Epidermal melanocyte (primary cell): Measurements from ENCODE around the gene DAO.

Experiments
- DNase-seq: peaks from one replicate; pipeline ENCODE4 v3.0.0; 2011; ENCODE audit warnings: low spot score; ENCODE audit not compliant: insufficient read length

Gene DAO

DNA sequence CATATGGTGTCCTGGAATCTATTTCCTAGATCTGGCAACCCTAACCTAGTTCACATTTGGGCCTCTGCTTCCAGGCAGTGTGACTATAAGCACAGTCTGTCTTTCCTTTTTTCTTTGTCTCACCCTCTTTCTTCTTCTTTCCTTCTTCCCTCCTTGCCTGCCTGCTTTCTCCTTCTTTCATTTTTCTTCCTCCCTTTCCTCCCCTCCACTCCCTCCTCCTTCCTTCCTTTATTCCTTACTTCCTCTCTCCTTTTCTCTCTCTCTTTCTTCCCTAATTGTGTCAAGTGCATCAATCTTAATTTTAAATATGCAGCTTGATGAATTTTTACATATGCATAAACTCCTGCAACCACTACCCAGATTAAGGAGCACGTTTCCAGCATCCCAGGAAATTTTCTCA, 4.6 kb upstream of the DAO start:
- no peak for DNase-seq

DNA sequence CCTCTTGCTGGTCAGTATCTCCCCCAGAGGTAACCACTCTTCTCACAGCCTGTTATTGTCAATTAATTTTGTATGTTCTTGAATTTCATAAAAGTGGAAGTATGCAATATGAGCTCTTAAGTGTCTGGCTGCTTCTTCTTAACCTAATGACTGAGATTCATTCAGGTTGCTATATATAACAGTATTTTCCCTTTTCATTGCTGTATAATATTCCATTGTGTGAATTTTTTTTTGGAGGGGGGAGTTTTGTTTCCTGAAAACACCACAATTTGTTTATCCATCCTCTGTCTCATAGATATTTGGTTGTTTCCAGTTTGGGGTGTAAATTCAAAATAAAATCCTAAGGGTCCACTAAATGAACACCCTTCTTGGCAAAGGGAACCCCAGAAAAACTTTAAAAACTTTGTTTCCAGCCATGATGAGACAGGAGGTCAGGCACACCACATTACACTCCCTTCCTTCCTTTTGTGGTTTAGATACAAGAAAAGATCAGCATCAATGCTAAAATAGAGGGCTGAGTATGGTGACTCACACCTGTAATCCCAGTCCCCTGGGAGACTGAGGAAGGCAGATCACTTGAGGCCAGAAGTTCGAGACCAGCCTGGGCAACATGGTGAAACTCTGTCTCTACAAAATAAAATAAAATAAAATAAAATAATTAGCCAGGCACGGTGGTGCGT, 4.1 kb upstream of the DAO start:
- no peak for DNase-seq

DNA sequence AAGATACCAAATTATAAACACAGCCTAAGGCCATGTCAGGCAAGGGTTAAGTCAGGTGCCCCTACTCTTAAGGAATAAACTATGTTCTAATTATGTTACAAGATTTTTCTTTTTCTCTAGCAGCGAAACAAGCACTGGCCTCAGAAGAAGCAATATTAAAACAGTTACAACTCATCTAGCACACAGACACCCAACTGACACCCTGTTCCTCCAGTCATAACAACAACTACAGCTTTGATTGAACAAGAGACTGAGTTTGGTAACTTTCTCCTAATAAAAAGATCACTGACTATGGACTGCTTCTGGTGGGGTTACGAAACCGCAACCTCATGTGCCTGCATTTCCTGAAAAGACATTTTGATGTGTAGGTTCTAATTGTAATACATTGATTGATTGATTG, 3.3 kb upstream of the DAO start:
- no peak for DNase-seq

DNA sequence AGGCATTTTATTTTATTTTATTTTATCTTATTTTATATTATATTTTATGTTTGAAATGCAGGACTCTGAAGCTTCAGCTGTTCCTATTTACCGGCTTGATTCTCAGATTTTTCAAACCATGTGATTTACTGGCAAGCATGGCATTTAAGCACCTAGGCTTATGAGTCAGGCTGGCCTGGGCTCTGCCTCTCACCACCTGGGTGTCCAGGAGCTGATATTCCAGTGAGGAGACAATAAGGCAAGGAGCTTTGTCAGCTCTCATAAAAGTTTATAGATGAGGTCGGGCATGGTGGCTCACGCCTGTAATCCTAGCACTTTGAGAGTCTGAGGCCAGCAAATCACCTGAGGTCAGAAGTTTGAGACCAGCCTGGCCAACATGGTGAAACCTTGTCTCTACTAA, 2.1 kb downstream of the DAO start:
- no peak for DNase-seq

DNA sequence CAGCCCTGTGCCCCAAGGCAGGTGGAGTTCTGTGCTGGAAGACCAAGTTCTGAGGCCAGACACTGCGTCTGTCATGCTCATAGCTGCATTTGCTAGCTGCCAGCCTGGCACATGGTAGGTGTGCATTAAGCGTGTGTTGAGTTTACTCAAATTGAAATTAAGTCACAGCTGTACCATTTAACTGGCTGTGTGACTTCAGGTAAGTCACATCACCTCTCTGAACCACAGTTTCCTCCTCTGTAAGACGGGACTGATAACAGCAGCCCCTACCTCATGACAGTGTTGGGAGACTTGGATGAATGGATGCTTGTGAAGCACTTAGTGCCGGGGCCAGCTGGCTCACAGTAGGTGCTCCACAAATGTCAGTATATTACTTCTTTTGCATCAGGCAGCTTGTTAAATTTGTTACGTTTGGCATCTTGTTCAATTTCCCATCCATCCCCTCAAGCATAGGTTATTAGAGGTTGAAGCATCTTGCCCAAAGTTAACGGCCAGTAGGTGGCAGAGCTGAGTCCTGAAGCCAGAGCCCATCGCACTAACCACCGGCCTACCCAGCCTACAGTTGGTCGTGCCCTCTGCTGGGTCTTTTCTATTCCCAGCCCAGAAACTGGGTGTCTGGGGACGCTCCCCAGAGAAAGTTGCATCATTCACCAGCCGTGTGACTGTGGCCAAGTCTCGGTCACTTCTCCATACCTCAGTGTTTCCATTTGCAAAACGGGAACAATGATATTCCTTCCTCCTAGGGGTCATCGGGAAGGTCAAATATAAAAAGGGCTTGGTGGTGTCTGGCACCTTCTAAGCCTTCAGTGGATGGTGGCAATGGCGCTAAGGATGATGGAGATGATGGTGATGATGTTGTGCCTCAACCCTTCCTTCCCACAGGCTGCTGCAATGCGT, 4.5 kb downstream of the DAO start:
- no peak for DNase-seq

DNA sequence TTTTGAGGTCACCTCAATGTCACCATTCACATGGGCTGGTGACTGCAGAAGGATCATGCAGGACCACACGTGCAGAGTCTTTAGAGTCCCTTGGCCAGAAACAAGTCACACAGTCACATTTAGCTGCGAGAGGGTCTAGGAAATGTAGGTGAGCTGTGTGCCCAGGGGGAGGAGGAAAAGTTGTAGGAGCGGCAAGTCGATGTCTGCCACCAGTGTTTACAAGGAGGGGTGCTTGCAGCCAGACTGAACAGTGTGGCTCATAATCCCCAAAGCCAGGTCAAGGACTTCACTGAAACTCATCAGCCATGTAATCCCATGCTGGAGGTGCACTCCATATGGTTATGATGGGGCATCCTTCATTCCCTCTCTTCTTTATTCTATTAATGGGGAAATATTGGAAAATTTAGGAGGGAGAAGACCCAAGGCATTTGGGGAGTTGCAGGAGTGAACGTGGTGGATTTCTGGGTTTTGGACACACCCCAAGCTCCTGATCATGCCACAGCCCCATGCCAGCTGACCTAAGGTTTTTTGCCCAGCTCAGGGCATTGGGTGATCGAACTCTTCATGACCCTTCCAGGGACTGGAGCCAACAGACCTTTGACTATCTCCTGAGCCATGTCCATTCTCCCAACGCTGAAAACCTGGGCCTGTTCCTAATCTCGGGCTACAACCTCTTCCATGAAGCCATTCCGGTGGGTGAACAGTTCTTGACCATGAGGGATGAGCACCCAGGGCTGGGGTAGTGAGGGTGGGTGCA, 7.2 kb downstream of the DAO start:
- DNase-seq, result no peak

DNA sequence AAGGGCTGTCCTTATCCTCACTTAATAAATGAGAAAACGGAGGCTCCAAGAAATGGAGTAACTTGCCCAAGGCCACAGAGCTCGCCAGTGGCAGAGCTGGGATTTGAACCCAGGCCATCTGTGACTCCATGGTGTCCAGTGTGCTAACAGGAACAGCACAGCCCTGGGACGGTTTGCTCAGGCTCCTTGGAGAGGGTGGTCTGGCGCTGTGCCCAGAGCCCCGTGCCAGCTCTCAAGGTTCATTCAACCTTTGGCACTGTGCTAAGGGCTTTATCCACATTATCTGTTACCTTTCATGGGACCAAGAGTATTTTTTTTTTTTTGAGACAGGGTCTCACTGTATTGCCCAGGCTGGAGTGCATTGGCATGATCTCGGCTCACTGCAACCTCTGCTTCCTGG, 8.1 kb downstream of the DAO start:
- no peak for DNase-seq

DNA sequence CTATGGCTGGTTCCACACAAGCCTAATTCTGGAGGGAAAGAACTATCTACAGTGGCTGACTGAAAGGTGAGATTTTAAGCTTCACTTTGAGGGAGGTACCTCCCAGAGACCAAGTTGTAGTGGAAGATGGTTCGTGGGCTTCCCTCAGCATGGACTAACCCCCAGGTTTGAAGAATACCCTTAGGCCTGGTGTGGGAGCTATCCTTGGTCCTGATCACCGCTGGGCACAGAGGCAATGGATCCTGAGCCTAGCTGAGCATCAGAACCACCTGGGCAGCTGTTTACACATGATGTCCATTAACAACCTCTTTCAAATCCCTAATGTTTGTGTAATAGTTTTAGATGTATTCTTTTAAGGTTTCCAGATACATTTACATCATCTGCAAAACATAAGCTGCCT, 10.3 kb downstream of the DAO start:
- DNase-seq, result no peak

DNA sequence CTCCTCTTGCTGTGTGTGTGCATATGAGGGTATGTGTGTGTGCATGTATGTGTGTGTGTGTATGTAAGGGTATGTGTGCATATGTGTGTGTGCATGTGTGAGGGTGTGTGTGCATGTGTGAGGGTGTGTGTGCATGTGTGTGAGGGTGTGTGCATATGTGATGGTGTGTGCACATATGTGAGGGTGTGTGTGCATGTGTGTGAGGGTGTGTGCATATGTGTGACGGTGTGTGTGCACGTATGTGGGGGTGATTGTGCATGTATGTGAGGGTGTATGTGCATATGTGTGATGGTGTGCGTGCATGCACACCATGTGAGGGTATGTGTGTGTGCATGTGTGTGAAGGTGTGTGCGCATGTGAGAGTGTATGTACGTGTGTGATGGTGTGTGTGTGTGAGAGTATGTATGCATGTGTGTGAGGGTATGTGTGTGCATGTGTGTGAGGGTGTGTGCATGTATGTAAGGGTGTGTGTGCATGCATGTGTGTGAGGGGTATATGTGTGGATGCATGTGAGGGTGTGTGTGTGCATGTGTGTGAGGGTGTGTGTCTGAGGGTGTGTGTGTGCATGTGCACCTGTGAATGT, 15.4 kb downstream of the DAO start:
- no peak for DNase-seq

DNA sequence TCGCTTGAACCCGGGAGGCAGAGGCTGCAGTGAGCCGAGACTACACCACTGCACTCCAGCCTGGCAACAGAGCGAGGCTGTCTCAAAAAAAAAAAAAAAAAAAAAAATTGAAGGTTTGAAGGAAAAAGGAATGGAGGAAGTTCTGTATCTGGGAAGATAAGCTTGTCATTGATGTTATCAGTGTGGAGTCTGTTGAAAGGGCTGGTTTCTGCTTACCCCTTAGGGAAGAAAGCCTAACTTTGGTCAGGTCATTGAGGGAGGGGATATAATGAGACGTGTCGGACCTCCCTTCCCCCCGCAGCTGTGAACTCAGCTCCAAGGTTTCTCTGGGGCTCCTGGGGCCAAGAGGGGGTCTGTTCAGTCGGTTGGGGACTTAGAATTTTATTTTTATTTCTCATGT, 16.4 kb downstream of the DAO start:
- no peak for DNase-seq

DNA sequence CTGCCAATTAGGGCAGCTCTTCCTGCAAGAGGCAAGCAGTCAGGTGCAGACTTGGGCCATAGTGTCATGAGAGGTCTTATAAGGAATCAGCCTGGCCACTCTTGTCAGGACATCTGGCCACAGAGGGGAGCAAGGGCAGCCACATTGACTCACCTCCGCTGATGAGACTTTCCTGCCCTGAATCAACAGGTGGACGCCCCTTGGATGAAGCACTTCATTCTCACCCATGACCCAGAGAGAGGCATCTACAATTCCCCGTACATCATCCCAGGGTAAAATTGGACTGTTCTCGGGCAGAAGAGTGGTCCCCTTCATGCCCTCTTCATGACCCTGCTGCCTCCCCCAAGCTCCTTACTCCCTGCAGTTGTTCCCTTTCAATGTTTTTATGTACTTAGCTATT, 16.9 kb downstream of the DAO start:
- DNase-seq, result no peak

DNA sequence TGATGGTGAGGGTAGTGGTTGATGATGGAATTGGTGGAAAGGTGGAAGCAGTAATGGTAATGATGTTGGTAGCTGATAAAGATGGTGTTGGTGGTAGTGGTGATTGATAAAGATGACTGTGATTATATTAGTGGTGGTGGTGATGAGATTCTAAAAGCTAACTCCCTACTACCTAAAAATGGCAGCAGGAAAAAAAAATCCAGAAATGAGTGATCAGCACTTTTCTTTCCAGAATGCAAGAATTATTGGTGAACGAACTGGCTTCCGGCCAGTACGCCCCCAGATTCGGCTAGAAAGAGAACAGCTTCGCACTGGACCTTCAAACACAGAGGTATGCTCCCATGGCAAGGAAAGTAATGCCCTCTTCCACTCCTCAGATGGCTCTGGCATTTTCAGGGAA, 19.3 kb downstream of the DAO start:
- no peak for DNase-seq

DNA sequence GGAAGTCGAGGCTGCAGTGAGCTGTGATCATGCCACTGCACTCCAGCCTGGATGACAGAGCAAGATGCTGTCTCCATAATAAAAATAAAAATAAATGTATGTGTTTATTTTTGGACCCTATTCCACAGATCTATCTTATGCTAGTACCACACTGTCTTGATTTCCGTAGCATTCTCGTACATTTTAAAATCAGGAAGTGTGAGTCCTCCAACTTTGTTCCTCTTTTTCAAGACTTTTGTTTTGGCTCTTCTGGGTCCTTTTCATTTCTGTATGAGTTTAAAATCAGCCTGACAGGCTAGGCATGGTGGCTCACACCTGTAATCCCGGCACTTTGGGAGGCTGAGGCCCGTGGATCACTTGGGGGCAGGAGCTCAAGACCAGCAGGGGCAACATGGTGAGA, 25.8 kb downstream of the DAO start:
- no peak for DNase-seq

DNA sequence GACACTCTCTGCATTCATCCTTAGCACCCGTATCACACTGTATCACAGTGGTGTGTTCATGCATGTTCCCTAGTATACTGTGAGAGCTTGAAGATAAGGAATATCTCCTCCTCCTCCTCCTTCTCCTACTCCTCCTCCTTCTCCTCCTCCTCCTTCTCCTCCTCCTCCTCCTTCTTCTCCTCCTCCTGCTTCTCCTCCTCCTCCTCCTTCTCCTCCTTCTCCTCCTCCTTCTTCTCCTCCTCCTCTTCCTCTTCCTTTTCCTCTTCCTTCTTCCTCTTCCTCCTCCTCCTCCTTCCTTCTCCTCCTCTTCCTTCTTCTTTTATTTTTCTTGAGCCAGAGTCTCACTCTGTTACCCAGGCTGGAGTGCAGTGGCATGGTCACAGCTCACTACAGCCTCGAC, 27.1 kb downstream of the DAO start:
- DNase-seq, result no peak

DNA sequence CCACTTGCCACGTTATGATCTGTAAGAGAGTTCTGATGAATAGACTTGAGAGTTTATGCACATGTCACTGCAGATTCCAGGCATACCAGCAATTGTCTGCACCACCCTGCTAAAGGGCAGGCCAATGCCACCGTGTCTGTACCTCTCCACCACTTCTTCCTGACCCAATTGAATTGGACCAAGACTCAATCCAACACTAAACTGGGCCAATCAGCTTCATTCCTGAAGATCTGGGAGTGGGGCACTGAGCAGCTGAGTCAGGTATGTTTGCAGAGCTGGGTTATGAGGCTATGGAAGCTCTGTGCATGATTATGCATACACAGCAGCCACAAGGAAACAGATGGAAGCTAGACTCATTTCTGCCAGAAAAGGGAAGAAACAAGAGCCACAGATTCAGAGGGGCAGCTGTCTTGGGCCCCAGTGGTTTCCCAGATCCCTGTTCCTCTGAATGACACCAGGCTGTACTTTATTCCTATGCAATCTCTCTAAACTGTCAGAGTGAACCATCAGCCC, 28.0 kb downstream of the DAO start:
- no peak for DNase-seq

DNA sequence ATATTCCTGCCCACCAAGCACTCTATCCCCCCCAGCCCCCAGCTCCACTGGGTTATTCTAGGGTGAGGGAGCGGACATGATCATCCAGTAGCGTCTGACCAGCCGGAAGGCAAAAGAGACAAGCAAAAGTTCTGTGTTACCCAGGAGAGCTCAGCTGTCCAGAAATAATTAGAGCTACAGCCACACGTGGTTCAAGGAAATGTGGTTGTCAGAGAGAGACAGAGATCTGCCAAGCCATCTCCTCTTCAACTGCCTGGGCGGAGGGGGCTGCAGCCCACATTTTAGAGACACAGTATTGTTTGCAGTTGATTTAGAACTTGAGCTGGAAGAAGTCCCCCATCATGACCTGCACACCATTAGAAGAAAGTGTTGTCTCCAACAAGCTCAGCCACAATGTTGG, 30.4 kb downstream of the DAO start:
- DNase-seq, result no peak

DNA sequence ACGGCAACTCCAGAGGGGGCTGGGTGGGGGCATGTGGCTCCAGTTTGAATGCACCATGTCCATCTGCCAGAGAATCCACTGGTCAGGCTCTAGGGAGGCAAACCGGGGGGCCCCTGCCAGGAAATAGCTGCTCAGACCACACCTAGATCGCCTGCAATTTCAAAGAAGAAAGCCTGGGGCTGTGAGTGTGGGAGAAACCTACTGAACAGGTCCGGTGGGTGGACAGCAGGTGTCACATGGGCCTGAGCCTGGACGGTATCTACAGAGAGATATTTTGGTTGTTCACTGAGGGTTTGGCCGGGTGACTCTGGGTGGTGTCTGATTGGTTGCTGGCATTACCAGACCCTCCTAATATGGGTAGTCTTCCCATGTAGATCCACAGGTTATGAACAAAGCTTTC, 32.0 kb downstream of the DAO start:
- DNase-seq, result no peak

DNA sequence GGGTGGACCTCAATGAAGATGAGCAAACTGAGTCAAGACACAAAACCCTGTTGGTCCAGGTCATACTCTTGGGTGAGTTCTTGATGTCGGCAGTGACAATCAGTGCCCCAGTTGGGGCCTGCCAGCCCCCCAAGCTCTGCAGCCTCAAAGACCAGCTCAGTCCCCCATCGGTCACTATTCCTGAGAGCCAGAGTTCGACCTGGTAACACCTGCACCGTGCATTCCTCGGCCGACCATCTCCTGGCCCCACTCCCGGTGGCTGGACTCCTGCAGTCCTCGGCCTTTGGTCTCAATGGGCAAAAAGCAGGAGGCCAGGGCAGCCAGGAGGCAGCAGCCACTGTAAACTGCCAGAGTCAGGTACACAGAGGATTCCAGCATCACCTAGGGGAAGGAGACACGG, 32.5 kb downstream of the DAO start:
- DNase-seq, result no peak

DNA sequence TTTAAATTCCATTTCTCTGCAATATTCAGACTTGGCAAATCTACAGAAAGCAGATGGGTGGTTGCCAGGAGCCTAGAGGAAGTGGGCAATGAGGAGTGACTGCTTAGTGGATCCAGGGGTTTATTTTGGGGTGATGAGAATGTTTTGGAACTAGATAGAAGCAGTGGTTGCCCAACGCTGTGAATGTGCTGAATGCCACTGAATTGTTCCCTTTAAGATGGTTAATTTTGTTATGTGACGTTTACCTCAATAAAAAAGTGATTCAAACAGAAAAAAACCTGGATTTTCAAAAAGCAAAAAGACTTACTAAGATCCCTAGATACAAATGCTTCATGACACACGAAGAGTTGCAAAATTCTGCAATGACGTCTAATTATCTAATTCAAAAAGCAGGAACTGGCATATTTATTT, 34.2 kb downstream of the DAO start:
- DNase-seq, result no peak

DNA sequence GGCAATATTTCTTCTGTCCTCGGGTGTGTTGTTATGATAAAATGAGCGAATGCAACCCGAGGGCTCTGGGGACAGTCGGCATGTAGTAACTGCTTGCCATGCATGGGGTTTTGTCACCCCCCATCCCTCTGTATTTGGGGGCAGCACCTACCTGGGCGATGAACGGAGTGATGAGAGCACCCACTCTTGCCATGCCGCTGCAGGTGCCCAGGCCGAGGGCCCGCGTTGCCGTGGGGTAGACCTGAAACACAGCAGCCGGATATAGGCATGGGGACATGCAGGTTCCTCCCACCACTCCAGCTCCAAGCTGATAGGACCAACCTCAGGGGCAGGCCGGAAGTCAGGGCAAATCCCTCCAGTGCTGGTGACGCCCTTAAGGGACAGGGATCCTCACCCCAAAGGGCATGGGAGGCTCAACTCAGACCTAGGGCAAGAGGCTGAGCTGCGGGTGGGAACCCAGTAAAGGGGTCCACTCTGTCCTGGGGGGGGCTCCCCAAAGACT, 35.8 kb downstream of the DAO start:
- DNase-seq, result no peak

DNA sequence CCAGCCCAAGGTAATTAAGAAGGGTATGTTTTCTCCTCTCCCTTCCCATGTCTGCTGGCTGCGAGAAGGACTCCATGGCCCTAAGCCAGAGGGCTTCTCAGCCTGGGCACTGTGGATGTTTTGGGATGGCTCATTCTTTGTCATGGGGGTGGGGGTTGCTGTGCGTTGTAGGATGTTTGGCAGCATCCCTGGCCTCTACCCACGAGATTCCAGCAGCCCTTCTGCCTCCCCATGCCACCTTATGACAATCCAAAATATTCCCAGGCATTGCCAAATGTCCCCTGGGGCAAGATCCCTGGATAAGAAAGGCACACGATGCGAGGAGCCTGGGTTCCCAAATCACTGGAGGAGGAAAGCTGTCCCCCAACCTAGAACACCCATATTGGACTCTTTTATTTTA, 36.4 kb downstream of the DAO start:
- DNase-seq, result no peak

DNA sequence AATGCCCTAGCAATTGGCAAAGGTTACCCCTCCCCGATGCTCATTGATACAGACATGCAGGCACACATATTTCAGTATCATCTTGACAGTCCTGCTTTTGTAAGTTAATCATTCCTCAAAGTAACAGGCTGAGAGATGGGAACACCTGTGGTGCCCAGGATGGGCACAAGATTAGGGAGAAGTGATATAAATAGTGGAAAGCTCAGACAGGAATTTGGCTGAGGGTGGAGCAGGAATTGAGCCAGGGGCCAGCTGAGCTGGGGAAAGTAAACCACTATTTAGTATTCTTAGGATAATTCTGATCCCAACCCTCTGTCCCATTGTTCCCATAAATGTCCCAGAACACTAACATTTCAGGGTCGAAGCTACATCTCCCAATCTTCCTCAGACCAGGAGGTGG, 38.3 kb downstream of the DAO start:
- DNase-seq, result no peak
